H54 (cell line): ENCODE data around the gene NMNAT2.

ENCODE experiments used
- DNase-seq: peaks from one replicate; pipeline ENCODE4 v3.0.0; 2011; ENCODE audit warnings: low spot score, mixed read lengths; ENCODE audit not compliant: insufficient read length
- FAIRE-seq: peaks from 3 replicates; lab custom pipeline; 2011; peaks lifted over from hg19 to GRCh38; lab: Jason Lieb, UNC
- POLR2A ChIP-seq: IDR thresholded peaks from 2 replicates; pipeline ENCODE4 v1.6.1; 2011; ENCODE audit warnings: low read depth, mild to moderate bottlenecking, low read length

The NMNAT2 gene

GRCh38 chr1:183303323-183303645 is 114.9 kb downstream of the NMNAT2 start:
- DNase-seq (no peak), FAIRE-seq (no peak)
- no peak for TF ChIP-seq POLR2A

- DNase-seq (no peak), FAIRE-seq (no peak)
- TF ChIP-seq POLR2A: no peak
Observed at GRCh38 chr1:183302452-183303322, 115.5 kb downstream of the NMNAT2 start.

- DNase-seq: no peak
- no peak for FAIRE-seq
- no peak for TF ChIP-seq POLR2A
Observed at GRCh38 chr1:183301239-183301638, 116.9 kb downstream of the NMNAT2 start.

GRCh38 chr1:183300828-183301227 is 117.4 kb downstream of the NMNAT2 start:
- no peak for TF ChIP-seq POLR2A
- no peak for FAIRE-seq
- DNase-seq: no peak

- TF ChIP-seq POLR2A: no peak
- DNase-seq: no peak
- no peak for FAIRE-seq
Observed at GRCh38 chr1:183300395-183300794, 117.8 kb downstream of the NMNAT2 start.

GRCh38 chr1:183296782-183297181 is 121.4 kb downstream of the NMNAT2 start:
- no peak for FAIRE-seq
- TF ChIP-seq POLR2A: no peak
- no peak for DNase-seq

- no peak for TF ChIP-seq POLR2A
- DNase-seq: no peak
- no peak for FAIRE-seq
Observed at GRCh38 chr1:183295521-183295920, 122.7 kb downstream of the NMNAT2 start.

GRCh38 chr1:183293876-183294275 is 124.3 kb downstream of the NMNAT2 start:
- TF ChIP-seq POLR2A: no peak
- no peak for DNase-seq
- FAIRE-seq: no peak

- FAIRE-seq (no peak), DNase-seq (no peak)
- TF ChIP-seq POLR2A: no peak
Observed at GRCh38 chr1:183293241-183293640, 124.9 kb downstream of the NMNAT2 start.

- DNase-seq (no peak), FAIRE-seq (no peak)
- no peak for TF ChIP-seq POLR2A
Observed at GRCh38 chr1:183291802-183292514, 126.2 kb downstream of the NMNAT2 start.

- FAIRE-seq (no peak), DNase-seq (no peak)
- no peak for TF ChIP-seq POLR2A
Observed at GRCh38 chr1:183291216-183291762, 126.9 kb downstream of the NMNAT2 start.

GRCh38 chr1:183290628-183291027 is 127.6 kb downstream of the NMNAT2 start:
- TF ChIP-seq POLR2A: no peak
- FAIRE-seq (no peak), DNase-seq (no peak)

GRCh38 chr1:183289051-183289496 is 129.1 kb downstream of the NMNAT2 start:
- no peak for FAIRE-seq
- no peak for TF ChIP-seq POLR2A
- DNase-seq: no peak

GRCh38 chr1:183288583-183288982 is 129.6 kb downstream of the NMNAT2 start:
- TF ChIP-seq POLR2A: no peak
- no peak for DNase-seq
- FAIRE-seq: no peak
